Subcutaneous adipose tissue (tissue), 4 donors: ENCODE data around the gene DNAJC5G. TPM values are rescaled to one million over a fixed set of nuclear protein-coding genes. Genes with fewer than 3 reads are reported as not detected.

Source experiments
- CTCF ChIP-seq: fragments of 450-650 bp; IDR thresholded peaks from one replicate; pipeline ENCODE4 v1.5.1; 2016; ENCODE audit warnings: low read depth, mild to moderate bottlenecking, control low read depth, antibody characterized with exemption, moderate library complexity
- total RNA-seq, 4 donors: library from RNA; depleted of rRNA; stranded (reverse); fragments of >200 nt; gene quantifications; one replicate each; pipeline ENCODE4 v1.1.0, GENCODE V29; 2016

Gene DNAJC5G
- total RNA-seq, 4 donors from 2014 or later = 0.88 TPM; not detected in 3

GRCh38 chr2:27303093-27304025, 28.1 kb downstream of the DNAJC5G start:
- TF ChIP-seq CTCF = no peak

- TF ChIP-seq CTCF = no peak
Observed at GRCh38 chr2:27304488-27305240, 29.4 kb downstream of the DNAJC5G start.

- no peak for TF ChIP-seq CTCF
Observed at GRCh38 chr2:27305516-27305915, 30.3 kb downstream of the DNAJC5G start.

- no peak for TF ChIP-seq CTCF
Observed at GRCh38 chr2:27306136-27306535, 30.9 kb downstream of the DNAJC5G start.

- TF ChIP-seq CTCF = no peak
Observed at GRCh38 chr2:27306573-27307286, 31.5 kb downstream of the DNAJC5G start.

GRCh38 chr2:27307287-27307544, 32.0 kb downstream of the DNAJC5G start:
- TF ChIP-seq CTCF = no peak
